K562 (cell line): ENCODE results near the gene DPRX. TPM values are rescaled to one million over a fixed set of nuclear protein-coding genes. Genes with fewer than 3 reads are reported as not detected.

Experiments used
- ATAC-seq: fragments of 200-7000 bp; cut with Tn5 transposase; 3 replicates; pipeline ENCODE4 v1.9.1; 2020; ENCODE audit warnings: moderate library complexity
- BruUV-seq: library from RNA; stranded (reverse); fragments of 400-500 nt; replicated peaks from 2 replicates; lab custom pipeline; 2021; lab: Mats Ljungman, UMichigan
- CTCF ChIA-PET: fragments of 300-600 bp; formaldehyde crosslinking; extraction: SDS; loops from one replicate; lab custom pipeline; 2021; ENCODE audit warnings: low intra/inter-chr PET ratio; lab: Yijun Ruan, JAX
- POLR2A ChIA-PET: fragments of 300-600, 350-650 bp; sonication (Branson Sonifier 250); formaldehyde crosslinking; extraction: SDS; loops from one replicate; lab custom pipeline; 2021; ENCODE audit warnings: antibody characterized with exemption, inconsistent platforms; lab: Yijun Ruan, JAX
- DNase-seq, 4 experiments: peaks; one replicate each; pipeline versions ENCODE4 v3.0.0 to v3.0.0-alpha.2; 2011 to 2018; ENCODE audit warnings: low spot score in 3 of 4, mixed read lengths in 3 of 4; ENCODE audit errors: extremely low read depth in 1 of 4
- FAIRE-seq: peaks from 2 replicates; lab custom pipeline; 2011; peaks lifted over from hg19 to GRCh38; lab: Jason Lieb, UNC
- H2AFZ ChIP-seq: 2 replicates; pipeline ENCODE4 v1.6.0; 2011; ENCODE audit warnings: low read depth, low read length, control low read depth, inconsistent platforms
- H3K27ac ChIP-seq: fragments of 200-600 bp; 3 replicates; pipeline ENCODE4 v1.8.0; 2011; ENCODE audit warnings: low read depth, mild to moderate bottlenecking, control low read depth, inconsistent platforms, low read length, moderate library complexity, mixed read lengths; ENCODE audit errors: extremely low read depth
- H3K27me3 ChIP-seq, 2 experiments: fragments of 300-600 bp in 1 of 2; 2 replicates in 1 of 2; 3 replicates in 1 of 2; pipeline versions ENCODE4 v1.6.0 to v1.8.0; 2011; ENCODE audit warnings: inconsistent platforms in 2 of 2, low read length in 2 of 2, mild to moderate bottlenecking in 1 of 2, mixed read lengths in 1 of 2, moderate library complexity in 1 of 2; ENCODE audit not compliant: control insufficient read depth in 2 of 2, insufficient read depth in 2 of 2
- H3K36me3 ChIP-seq: fragments of 300-600 bp; 3 replicates; pipeline ENCODE4 v1.8.0; 2011; ENCODE audit warnings: mild to moderate bottlenecking, low read length, inconsistent platforms; ENCODE audit not compliant: control insufficient read depth, insufficient read depth
- H3K4me1 ChIP-seq, 2 experiments: fragments of 200-600 bp in 1 of 2; replicated peaks in 1 of 2; 2 replicates in 1 of 2; 3 replicates in 1 of 2; pipeline versions ENCODE4 v1.5.1 to v1.8.0; 2011; ENCODE audit warnings: inconsistent platforms in 2 of 2, low read length in 2 of 2, mild to moderate bottlenecking in 1 of 2, mixed read lengths in 1 of 2, moderate library complexity in 1 of 2; ENCODE audit not compliant: control insufficient read depth in 2 of 2, insufficient read depth in 2 of 2
- H3K4me2 ChIP-seq: 2 replicates; pipeline ENCODE4 v1.6.1; 2011; ENCODE audit warnings: low read length, control low read depth, inconsistent platforms, mixed read lengths; ENCODE audit not compliant: insufficient read depth
- H3K4me3 ChIP-seq: fragments of 200-600 bp; sonication (generic), shearing (Covaris generic); 2 replicates; pipeline ENCODE4 v1.5.1; 2016; ENCODE audit warnings: control low read depth, inconsistent platforms
- H3K79me2 ChIP-seq: fragments of 200-600 bp; 3 replicates; pipeline ENCODE4 v1.8.0; 2011; ENCODE audit warnings: low read length, inconsistent platforms; ENCODE audit not compliant: control insufficient read depth, insufficient read depth
- H3K9ac ChIP-seq, 2 experiments: 2 replicates each; pipeline versions ENCODE4 v1.6.0 to v1.6.1; 2011; ENCODE audit warnings: low read depth in 2 of 2, low read length in 2 of 2, control low read depth in 1 of 2, inconsistent platforms in 1 of 2, mild to moderate bottlenecking in 1 of 2, mixed read lengths in 1 of 2; ENCODE audit not compliant: insufficient read depth in 1 of 2
- H3K9me1 ChIP-seq: one replicate; pipeline ENCODE4 v1.6.0; 2011; ENCODE audit warnings: inconsistent platforms, mild to moderate bottlenecking, low read length, moderate library complexity; ENCODE audit not compliant: control insufficient read depth, insufficient read depth
- H3K9me3 ChIP-seq: replicated peaks from 2 replicates; pipeline ENCODE4 v1.5.1; 2011; ENCODE audit warnings: low read depth, low read length, inconsistent platforms; ENCODE audit not compliant: control insufficient read depth, insufficient read depth
- H4K20me1 ChIP-seq: replicated peaks from 2 replicates; pipeline ENCODE4 v1.6.1; 2011; ENCODE audit warnings: low read length, inconsistent platforms, mixed read lengths; ENCODE audit not compliant: control insufficient read depth, insufficient read depth
- AFF1 ChIP-seq, 2 experiments: fragments of 450-650 bp; IDR thresholded peaks; 2 replicates each; pipeline ENCODE4 v1.6.1; 2018; ENCODE audit warnings: mild to moderate bottlenecking in 2 of 2, low read depth in 1 of 2; ENCODE audit not compliant: partially characterized antibody in 2 of 2
- ETV5 ChIP-seq: sonication (generic); formaldehyde crosslinking; IDR thresholded peaks from 2 replicates; pipeline ENCODE4 v1.4.0; 2020; ENCODE audit warnings: low read depth, mild to moderate bottlenecking, missing genetic modification reagents
- GTF2B ChIP-seq: IDR thresholded peaks from 2 replicates; pipeline ENCODE4 v1.6.1; 2011; ENCODE audit not compliant: insufficient read length; ENCODE audit errors: extremely low read depth
- ILF3 ChIP-seq: fragments of 450-650 bp; IDR thresholded peaks from 2 replicates; pipeline ENCODE4 v1.6.1; 2018; ENCODE audit warnings: antibody characterized with exemption, mild to moderate bottlenecking, moderate library complexity, borderline replicate concordance
- MBD1 ChIP-seq: fragments of 250-450 bp; sonication (Bioruptor Pico); IDR thresholded peaks from 2 replicates; pipeline ENCODE4 v1.8.0; 2022; ENCODE audit warnings: inconsistent platforms
- SMAD4 ChIP-seq: fragments of 250-450 bp; sonication (Bioruptor Pico); conservative IDR thresholded peaks from 2 replicates; pipeline ENCODE4 v1.8.0; 2021; ENCODE audit warnings: inconsistent platforms, mild to moderate bottlenecking, moderate library complexity
- SMARCA4 ChIP-seq: fragments of 450-650 bp; IDR thresholded peaks from 2 replicates; pipeline ENCODE4 v1.6.1; 2016
- SP1 ChIP-seq: sonication (generic); formaldehyde crosslinking; IDR thresholded peaks from 2 replicates; pipeline ENCODE4 v1.8.1; 2022; ENCODE audit warnings: mild to moderate bottlenecking, missing genetic modification reagents
- ZHX1 ChIP-seq: fragments of 150-350 bp; conservative IDR thresholded peaks from 2 replicates; pipeline ENCODE4 v1.6.1; 2014; ENCODE audit warnings: low read length
- WGBS: fragments of 100-300 bp; shearing (Covaris generic); methylation state at CpG from one replicate; pipeline ENCODE4 v1.1.6; 2016; ENCODE audit warnings: low coverage, mixed read lengths; ENCODE audit not compliant: insufficient coverage; ENCODE audit errors: missing lambda C conversion rate; 5-methylcytosine and 5-hydroxymethylcytosine counted together
- in situ Hi-C: fragments of 300-500 bp; cut with MboI; formaldehyde crosslinking; loops from 4 replicates; pipeline ENCODE4 v1.15.0; 2018; ENCODE audit warnings: inconsistent platforms, mixed read lengths
- intact Hi-C: fragments of 100-400 bp; cut with micrococcal nuclease; formaldehyde crosslinking; loops from 2 replicates; pipeline ENCODE4 v1.14.2; 2022
- polyA plus RNA-seq, 8 experiments: library from polyadenylated mRNA; depleted of rRNA in 4 of 8; stranded (reverse) in 5 of 8; unstranded in 3 of 8; fragments of >200 nt; fragmentation: Nextera tagmentation in 2 of 8; fragmentation: Illumina TruSeq in 1 of 8; extraction: Ambion mirVana in 2 of 8; extraction: Trizol in 1 of 8; gene quantifications; 2 replicates each; pipeline versions ENCODE4 v1.2.1 to v1.2.3, GENCODE V29; 2011 to 2014; ENCODE audit warnings: inconsistent platforms in 1 of 8, missing spikeins in 1 of 8
- total RNA-seq, 7 experiments: library from RNA; depleted of rRNA in 6 of 7; stranded (reverse); fragments of >200 nt in 6 of 7; fragmentation: Illumina TruSeq in 2 of 7; extraction: Trizol in 2 of 7; gene quantifications; 2 replicates each; pipeline versions ENCODE4 v1.2.1 to v1.2.3, GENCODE V29; 2011 to 2021; ENCODE audit warnings: low replicate concordance in 1 of 7
- TF ChIP-seq, protein P1 (sequence below): fragments of 250-450 bp; sonication (Bioruptor Pico); IDR thresholded peaks from 2 replicates; pipeline ENCODE4 v1.8.0; 2022; ENCODE audit warnings: moderate library complexity, mild to moderate bottlenecking, inconsistent platforms

The DPRX gene
- total and polyA plus RNA-seq, 9 of the 15 experiments (the other 6 are each of a cell fraction or from before 2014, with no cell fraction given), result not detected

GRCh38 chr19:53647792-53648191 is 16.0 kb downstream of the DPRX start:
- POLR2A ChIA-PET, result no interaction called here
- H3K9ac ChIP-seq, result no peak overlapping the region
- CTCF ChIA-PET, result no interaction called here
- H3K79me2 ChIP-seq, result no peaks in the 10 kb centered on the region
- H2AFZ ChIP-seq, result no peak overlapping the region
- in situ Hi-C loops (no loop called here), intact Hi-C loops (no loop called here)
- ATAC-seq (no peak), FAIRE-seq (no peak), DNase-seq (no peak)
- peaks cover 0 to 4% of the 10 kb centered on the region in 2 experiments; a peak in 1 of 5 replicates for H3K27me3 ChIP-seq
- no TSS peak for BruUV-seq
- no peaks in the 10 kb centered on the region; the same call in 1 of the 2 replicates for H3K9me3 ChIP-seq
- no peaks in the 10 kb centered on the region for H3K9me1 ChIP-seq
- H3K4me1 ChIP-seq, result no peaks in the 10 kb centered on the region
- H3K4me2 ChIP-seq, result no peak overlapping the region
- no peak overlapping the region for H3K4me3 ChIP-seq
- 31% methylated on average over 26 of the region's 33 CpGs for WGBS
- no peaks in the 10 kb centered on the region for H3K36me3 ChIP-seq
- no peaks in the 10 kb centered on the region for H4K20me1 ChIP-seq
- H3K27ac ChIP-seq, result no peak overlapping the region
- no peak for TF ChIP-seq GTF2B
- TF ChIP-seq AFF1 (IDR thresholded peaks at IDR 0.05; ENCODE audit: low read depth in 1 of 2, partially characterized antibody in 2 of 2), result no peak
- TF ChIP-seq SMAD4 (CRISPR knock-in tag), result no peak
- TF ChIP-seq ETV5, result no peak
- TF ChIP-seq, protein P1, sequence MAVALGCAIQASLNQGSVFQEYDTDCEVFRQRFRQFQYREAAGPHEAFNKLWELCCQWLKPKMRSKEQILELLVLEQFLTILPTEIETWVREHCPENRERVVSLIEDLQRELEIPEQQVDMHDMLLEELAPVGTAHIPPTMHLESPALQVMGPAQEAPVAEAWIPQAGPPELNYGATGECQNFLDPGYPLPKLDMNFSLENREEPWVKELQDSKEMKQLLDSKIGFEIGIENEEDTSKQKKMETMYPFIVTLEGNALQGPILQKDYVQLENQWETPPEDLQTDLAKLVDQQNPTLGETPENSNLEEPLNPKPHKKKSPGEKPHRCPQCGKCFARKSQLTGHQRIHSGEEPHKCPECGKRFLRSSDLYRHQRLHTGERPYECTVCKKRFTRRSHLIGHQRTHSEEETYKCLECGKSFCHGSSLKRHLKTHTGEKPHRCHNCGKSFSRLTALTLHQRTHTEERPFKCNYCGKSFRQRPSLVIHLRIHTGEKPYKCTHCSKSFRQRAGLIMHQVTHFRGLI (CRISPR knock-in tag), result no peak
- TF ChIP-seq ILF3, result no peak
- no peak for TF ChIP-seq SP1
- no peak for TF ChIP-seq ZHX1
- no peak for TF ChIP-seq SMARCA4
- TF ChIP-seq MBD1 (CRISPR knock-in tag), result no peak
